ENCODE data around the gene CTSE. TPM values are rescaled to one million over a fixed set of nuclear protein-coding genes. Genes with fewer than 3 reads are reported as not detected.

The CTSE gene
- total RNA-seq, 1 experiment from 2014 or later: 425 TPM

GRCh38 chr1:205969229-205969628, 54.5 kb downstream of the CTSE start:
- Mint-ChIP-seq H3K4me3 (ENCODE audit: low read depth, unreplicated experiment) (no peak overlapping the region), H3K27ac (ENCODE audit: unreplicated experiment) (no peak overlapping the region), H3K4me1 (ENCODE audit: low read depth, unreplicated experiment) (peaks cover 31% of the 10 kb centered on the region), H3K36me3 (ENCODE audit: insufficient read depth, unreplicated experiment) (no peaks in the 10 kb centered on the region), H3K9me3 (ENCODE audit: low read depth, unreplicated experiment) (peaks cover 11% of the 10 kb centered on the region), H3K27me3 (ENCODE audit: unreplicated experiment) (no peaks in the 10 kb centered on the region)
- CTCF ChIA-PET: interaction anchor here (0.9 kb wide), 1 partner anchor 8 kb away, joined by 4 read pairs; no protein-coding TSS in a partner anchor
- TF ChIP-seq, protein P1, sequence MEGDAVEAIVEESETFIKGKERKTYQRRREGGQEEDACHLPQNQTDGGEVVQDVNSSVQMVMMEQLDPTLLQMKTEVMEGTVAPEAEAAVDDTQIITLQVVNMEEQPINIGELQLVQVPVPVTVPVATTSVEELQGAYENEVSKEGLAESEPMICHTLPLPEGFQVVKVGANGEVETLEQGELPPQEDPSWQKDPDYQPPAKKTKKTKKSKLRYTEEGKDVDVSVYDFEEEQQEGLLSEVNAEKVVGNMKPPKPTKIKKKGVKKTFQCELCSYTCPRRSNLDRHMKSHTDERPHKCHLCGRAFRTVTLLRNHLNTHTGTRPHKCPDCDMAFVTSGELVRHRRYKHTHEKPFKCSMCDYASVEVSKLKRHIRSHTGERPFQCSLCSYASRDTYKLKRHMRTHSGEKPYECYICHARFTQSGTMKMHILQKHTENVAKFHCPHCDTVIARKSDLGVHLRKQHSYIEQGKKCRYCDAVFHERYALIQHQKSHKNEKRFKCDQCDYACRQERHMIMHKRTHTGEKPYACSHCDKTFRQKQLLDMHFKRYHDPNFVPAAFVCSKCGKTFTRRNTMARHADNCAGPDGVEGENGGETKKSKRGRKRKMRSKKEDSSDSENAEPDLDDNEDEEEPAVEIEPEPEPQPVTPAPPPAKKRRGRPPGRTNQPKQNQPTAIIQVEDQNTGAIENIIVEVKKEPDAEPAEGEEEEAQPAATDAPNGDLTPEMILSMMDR (IDR thresholded peaks at IDR 0.05; ENCODE audit: unreplicated experiment): no peak
- DNase-seq: no peak
- intact Hi-C loops (cut with micrococcal nuclease; ENCODE audit: unreplicated experiment): no loop called here
- no TSS peak for BruUV-seq (replicated peaks)

DNA sequence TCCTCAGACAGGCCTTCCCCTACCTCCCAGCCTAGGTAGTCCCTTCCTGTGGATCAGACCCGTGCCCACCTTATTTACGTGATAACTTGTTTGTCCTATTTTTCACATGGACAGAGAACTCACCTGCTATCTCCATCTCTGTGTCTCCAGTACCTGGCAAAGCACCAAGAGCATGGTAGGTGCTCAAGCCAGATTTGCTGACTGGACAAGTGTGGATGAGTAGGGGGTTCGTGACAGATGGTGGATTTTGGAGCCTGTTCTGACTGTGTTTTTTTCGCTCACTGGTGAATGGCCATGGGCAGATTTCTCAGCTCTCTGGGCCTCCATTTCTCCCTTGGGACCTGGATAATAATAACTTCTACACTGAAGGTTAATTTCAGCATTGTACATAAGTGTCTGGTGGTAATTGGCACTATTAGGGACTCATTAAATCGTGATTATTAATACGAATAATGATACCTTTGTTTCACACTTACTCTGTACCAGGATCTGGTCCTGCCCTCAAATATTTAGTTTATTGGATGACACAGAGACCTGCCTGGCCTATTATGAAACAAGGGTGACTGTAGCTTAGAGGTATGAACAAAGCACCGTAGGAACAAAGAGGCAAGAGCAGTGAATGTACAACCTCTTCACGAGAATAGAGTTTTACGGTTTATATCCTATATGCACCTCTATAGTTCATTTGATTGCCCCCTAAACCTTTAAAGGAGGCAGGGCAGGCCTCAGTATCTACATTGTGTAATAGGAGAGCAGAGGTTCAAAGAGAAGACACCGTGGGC, 56.0 kb downstream of the CTSE start:
- CTCF ChIA-PET: interaction anchor here (1.2 to 2.3 kb wide), 3 partner anchors 10 to 49 kb away, joined by 3 to 15 read pairs (median 3); no protein-coding TSS in a partner anchor
- Mint-ChIP-seq H3K27ac (ENCODE audit: unreplicated experiment) (no peak overlapping the region), H3K4me3 (ENCODE audit: low read depth, unreplicated experiment) (no peak overlapping the region), H3K27me3 (ENCODE audit: unreplicated experiment) (no peaks in the 10 kb centered on the region), H3K4me1 (ENCODE audit: low read depth, unreplicated experiment) (peaks cover 25% of the 10 kb centered on the region), H3K36me3 (ENCODE audit: insufficient read depth, unreplicated experiment) (no peaks in the 10 kb centered on the region), H3K9me3 (ENCODE audit: low read depth, unreplicated experiment) (no peaks in the 10 kb centered on the region)
- BruUV-seq (replicated peaks): no TSS peak
- intact Hi-C loops (cut with micrococcal nuclease; ENCODE audit: unreplicated experiment): no loop called here
- TF ChIP-seq, protein P1 (IDR thresholded peaks at IDR 0.05; ENCODE audit: unreplicated experiment): no peak
- DNase-seq: no peak

DNA sequence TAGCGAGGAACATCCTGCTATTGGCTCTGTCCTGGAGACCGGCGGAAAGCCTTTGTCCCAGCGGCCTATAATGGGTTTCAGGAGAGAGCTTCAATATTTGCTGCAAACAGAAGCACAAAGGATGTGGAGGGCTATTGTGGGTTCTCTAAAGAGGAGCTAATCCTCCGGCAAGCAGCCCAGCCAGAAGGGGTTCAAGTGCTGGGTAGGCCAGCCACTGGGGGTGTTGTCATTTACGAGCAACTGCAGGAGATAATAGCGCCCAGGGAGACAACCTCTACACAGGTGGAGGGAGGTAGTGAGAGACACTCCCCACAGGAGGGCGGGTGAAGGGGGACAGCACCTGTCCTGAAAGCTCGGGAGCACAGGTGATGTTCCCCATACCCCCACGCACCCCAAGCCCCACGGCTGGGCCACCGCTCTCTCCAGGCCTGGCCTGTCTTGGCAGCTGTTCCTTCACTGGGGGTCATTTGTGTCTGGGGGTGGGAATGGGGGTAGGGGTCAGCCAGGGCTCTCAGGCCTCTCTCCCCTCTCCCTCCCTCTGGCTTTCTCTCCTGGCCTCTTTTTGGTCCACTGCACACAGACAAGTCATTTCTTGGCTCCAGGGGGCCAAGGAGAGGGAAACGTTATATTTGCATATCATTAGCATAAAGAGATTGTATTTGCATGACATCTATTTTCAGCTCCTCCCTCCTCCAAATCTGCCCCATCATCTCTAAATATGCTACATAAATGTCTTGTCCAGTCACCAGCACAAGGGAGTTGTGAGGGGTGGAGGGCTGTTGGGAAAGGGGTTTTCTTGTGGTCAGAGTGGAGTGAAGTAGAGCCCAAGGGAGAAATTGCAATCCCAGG, 58.4 kb downstream of the CTSE start:
- Mint-ChIP-seq H3K27me3 (ENCODE audit: unreplicated experiment) (no peaks in the 10 kb centered on the region), H3K27ac (ENCODE audit: unreplicated experiment) (no peak overlapping the region), H3K36me3 (ENCODE audit: insufficient read depth, unreplicated experiment) (no peaks in the 10 kb centered on the region), H3K9me3 (ENCODE audit: low read depth, unreplicated experiment) (no peaks in the 10 kb centered on the region), H3K4me1 (ENCODE audit: low read depth, unreplicated experiment) (peaks cover 41% of the 10 kb centered on the region), H3K4me3 (ENCODE audit: low read depth, unreplicated experiment) (no peak overlapping the region)
- intact Hi-C loops (cut with micrococcal nuclease; ENCODE audit: unreplicated experiment): no loop called here
- no peak for DNase-seq
- CTCF ChIA-PET: interaction anchor here (1.2 kb wide), 1 partner anchor 12 kb away, joined by 3 read pairs; no protein-coding TSS in a partner anchor
- no TSS peak for BruUV-seq (replicated peaks)
- TF ChIP-seq, protein P1 (IDR thresholded peaks at IDR 0.05; ENCODE audit: unreplicated experiment): no peak

DNA sequence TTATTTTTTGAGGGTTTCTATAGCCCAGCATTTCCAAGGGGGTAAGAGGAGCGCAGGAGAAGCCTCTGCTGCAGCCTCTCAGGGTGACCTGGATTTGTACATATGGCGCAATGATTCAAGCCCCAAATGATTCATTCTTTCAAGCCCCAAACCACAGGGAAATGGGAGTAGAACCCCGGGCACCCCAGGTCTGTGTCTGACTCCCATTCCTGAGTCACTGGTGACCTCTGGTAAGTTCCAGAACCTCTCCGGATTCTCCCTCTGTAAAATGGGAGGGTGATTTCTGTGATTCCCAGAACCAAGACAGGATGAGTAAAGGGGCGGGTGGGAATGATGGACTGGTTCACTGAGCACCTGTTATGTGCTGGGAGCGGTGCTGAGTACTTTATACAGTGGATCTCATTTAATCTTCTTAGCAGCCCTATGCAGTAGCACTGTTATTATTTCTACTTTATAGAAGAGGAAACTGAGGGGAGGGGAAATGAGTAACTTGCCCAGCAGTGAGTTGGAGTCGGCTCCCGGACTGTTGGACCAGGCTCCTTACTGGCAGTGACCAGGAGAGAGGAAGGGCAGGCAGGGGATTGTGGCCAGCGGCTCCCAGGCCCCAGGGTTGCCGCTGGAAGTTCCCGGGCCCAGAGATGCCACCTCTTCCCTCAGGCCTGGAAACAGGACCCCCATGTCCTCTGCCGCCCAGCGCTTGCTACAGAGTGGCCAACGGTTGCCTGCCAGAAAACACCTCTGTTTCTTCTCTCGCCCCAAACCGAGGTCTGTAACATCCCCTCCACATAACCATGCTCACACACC, 60.1 kb downstream of the CTSE start:
- CTCF ChIA-PET: interaction anchor here (1.4 to 2.6 kb wide), 2 partner anchors 14 to 20 kb away, joined by 4 to 18 read pairs; partner anchors contain the start of gene SLC26A9
- no peak overlapping the region for H3K4me3 Mint-ChIP-seq (ENCODE audit: low read depth, unreplicated experiment)
- BruUV-seq (replicated peaks): no TSS peak
- H3K36me3 Mint-ChIP-seq (ENCODE audit: insufficient read depth, unreplicated experiment): no peaks in the 10 kb centered on the region
- H3K9me3 Mint-ChIP-seq (ENCODE audit: low read depth, unreplicated experiment): no peaks in the 10 kb centered on the region
- DNase-seq: no peak
- TF ChIP-seq, protein P1 (IDR thresholded peaks at IDR 0.05; ENCODE audit: unreplicated experiment): no peak
- H3K27me3 Mint-ChIP-seq (ENCODE audit: unreplicated experiment): no peaks in the 10 kb centered on the region
- intact Hi-C loops (cut with micrococcal nuclease; ENCODE audit: unreplicated experiment): no loop called here
- H3K4me1 Mint-ChIP-seq (ENCODE audit: low read depth, unreplicated experiment): peaks cover 51% of the 10 kb centered on the region
- H3K27ac Mint-ChIP-seq (ENCODE audit: unreplicated experiment): peak overlapping the region; percentile 43
